Gastroesophageal sphincter (tissue), 4 donors: Measurements from ENCODE around the gene SOX21. TPM values are rescaled to one million over a fixed set of nuclear protein-coding genes. Genes with fewer than 3 reads are reported as not detected.
"Not testable (repeated sequence)": the region's sequence is repeated elsewhere in the genome, so short reads cannot be mapped to it uniquely, and the experiment has no call there.

Source experiments
- ATAC-seq: fragments of 150-250 bp; one replicate; pipeline ENCODE4 v1.9.1; 2016; ENCODE audit warnings: mild to moderate bottlenecking, moderate library complexity
- H3K27ac ChIP-seq, 4 donors: fragments of 200-600 bp; sonication (generic) in 3 of 4; 1 replicate in 3 of 4; 2 replicates in 1 of 4; pipeline ENCODE4 v1.5.1; 2016 to 2019
- H3K27me3 ChIP-seq: fragments of 200-600 bp; sonication (generic); one replicate; pipeline ENCODE4 v1.5.1; 2019
- H3K36me3 ChIP-seq, 2 donors: fragments of 200-600 bp; sonication (generic); one replicate each; pipeline ENCODE4 v1.5.1; 2019; ENCODE audit warnings: control low read depth in 1 of 2
- H3K4me1 ChIP-seq, 3 donors: fragments of 200-600 bp; sonication (generic); 1 replicate in 2 of 3; 2 replicates in 1 of 3; pipeline ENCODE4 v1.5.1; 2016 to 2019; ENCODE audit warnings: control low read depth in 2 of 3
- H3K4me3 ChIP-seq, 2 donors: fragments of 200-600 bp; sonication (generic); one replicate each; pipeline ENCODE4 v1.5.1; 2019; ENCODE audit warnings: mild to moderate bottlenecking in 1 of 2, moderate library complexity in 1 of 2
- H3K9me3 ChIP-seq, 3 donors: fragments of 200-600 bp; sonication (generic); one replicate each; pipeline ENCODE4 v1.5.1; 2017 to 2019; ENCODE audit warnings: control low read depth in 2 of 3
- CTCF ChIP-seq, 4 experiments: fragments of 200-600 bp in 2 of 4; fragments of 450-650 bp in 2 of 4; sonication (generic) in 1 of 4; IDR thresholded peaks; one replicate each; pipeline ENCODE4 v1.5.1; 2017 to 2019; ENCODE audit warnings: antibody characterized with exemption in 4 of 4, mild to moderate bottlenecking in 2 of 4, moderate library complexity in 2 of 4
- EP300 ChIP-seq: sonication (generic); formaldehyde crosslinking; IDR thresholded peaks from one replicate; pipeline ENCODE4 v1.6.1; 2017; ENCODE audit warnings: antibody characterized with exemption, mild to moderate bottlenecking
- POLR2A ChIP-seq, 2 donors: fragments of 450-650 bp; IDR thresholded peaks; one replicate each; pipeline ENCODE4 v1.6.1; 2017; ENCODE audit warnings: antibody characterized with exemption in 2 of 2, mild to moderate bottlenecking in 2 of 2, moderate library complexity in 1 of 2
- POLR2AphosphoS5 ChIP-seq: sonication (generic); formaldehyde crosslinking; IDR thresholded peaks from one replicate; pipeline ENCODE4 v1.6.1; 2017; ENCODE audit warnings: antibody characterized with exemption
- WGBS, 2 donors: methylation state at CpG; one replicate each; pipeline ENCODE4 v1.1.5; 2018; ENCODE audit warnings: low coverage in 1 of 2; 5-methylcytosine and 5-hydroxymethylcytosine counted together
- total RNA-seq, 4 donors: library from RNA; depleted of rRNA; stranded (reverse); fragments of >200 nt; gene quantifications; one replicate each; pipeline ENCODE4 v1.1.0, GENCODE V29; 2016

The SOX21 gene
- total RNA-seq, 4 donors from 2014 or later: 0.47 to 0.59 TPM; not detected in 2

DNA sequence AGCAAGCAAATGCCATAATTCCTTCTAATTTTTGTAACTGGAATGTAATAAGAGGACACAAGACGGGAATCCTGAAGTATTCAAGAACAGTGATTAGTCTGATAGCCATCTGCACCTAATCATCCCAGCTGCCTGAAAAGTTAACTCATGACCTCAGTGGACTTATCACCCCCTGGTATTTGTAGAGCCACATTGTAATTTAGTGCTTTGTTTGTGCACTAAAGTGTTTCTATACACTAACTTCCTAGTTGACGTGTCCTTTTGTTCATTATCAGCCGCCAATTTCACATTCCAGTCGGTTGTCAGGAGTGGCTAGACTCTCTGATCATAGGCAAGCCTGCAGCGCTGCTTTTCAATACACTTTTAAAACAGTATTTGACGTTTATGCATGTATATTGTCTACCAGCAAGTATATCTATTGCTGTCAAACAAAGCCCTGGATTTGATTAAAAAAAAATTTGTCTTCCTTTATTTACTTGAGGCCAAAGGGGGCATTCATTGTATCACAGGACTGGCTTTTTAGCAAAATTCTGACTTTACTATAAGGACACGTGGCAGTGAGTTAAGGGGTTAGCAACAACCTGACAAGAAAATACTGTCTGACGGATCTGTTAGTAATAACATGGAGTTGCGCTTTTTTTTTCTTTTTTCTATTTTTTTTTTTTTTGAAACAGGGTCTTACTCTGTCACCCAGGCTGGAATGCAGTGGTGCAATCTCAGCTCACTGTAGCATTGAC is 10.4 kb upstream of the SOX21 start:
- no peak for ATAC-seq
- peaks cover 55% of the 10 kb centered on the region for H3K27me3 ChIP-seq
- no peak overlapping the region for H3K27ac ChIP-seq
- H3K9me3 ChIP-seq: peaks cover 0 to 10% (median 0%) of the 10 kb centered on the region in 3 donors
- H3K4me1 ChIP-seq: no peaks in the 10 kb centered on the region
- 33 to 35% methylated on average over 9 of the region's 9 CpGs for WGBS, 2 donors
- H3K4me3 ChIP-seq: no peak overlapping the region
- TF ChIP-seq EP300: no peak
- TF ChIP-seq POLR2A (IDR thresholded peaks at IDR 0.05): no peak
- no peak for TF ChIP-seq CTCF (IDR thresholded peaks at IDR 0.05)
- no peak for TF ChIP-seq POLR2AphosphoS5
- H3K36me3 ChIP-seq: no peaks in the 10 kb centered on the region

DNA sequence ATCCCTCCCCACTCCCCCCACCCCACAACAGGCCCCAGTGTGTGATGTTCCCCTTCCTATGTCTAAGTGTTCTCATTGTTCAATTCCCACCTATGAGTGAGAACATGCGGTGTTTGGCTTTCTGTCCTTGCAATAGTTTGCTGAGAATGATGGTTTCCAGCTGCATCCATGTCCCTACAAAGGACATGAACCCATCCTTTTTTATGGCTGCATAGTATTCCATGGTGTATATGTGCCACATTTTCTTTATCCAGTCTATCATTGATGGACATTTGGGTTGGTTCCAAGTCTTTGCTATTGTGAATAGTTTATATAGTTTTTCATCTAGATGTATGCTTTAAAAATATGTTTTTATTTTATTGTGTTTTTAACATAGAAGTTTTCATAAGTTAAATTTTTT is 6.4 kb upstream of the SOX21 start:
- not testable (repeated sequence) for H3K4me3 ChIP-seq, H3K27ac ChIP-seq, ATAC-seq, H3K9me3 ChIP-seq, H3K4me1 ChIP-seq, H3K36me3 ChIP-seq
- H3K27me3 ChIP-seq: peaks cover 81% of the 10 kb centered on the region
- 100% methylated on average over 1 of the region's 1 CpG; no CpG with 5 or more reads in 1 of the 2 donors for WGBS, 2 donors

GRCh38 chr13:94717916-94718315 is 5.6 kb upstream of the SOX21 start:
- TF ChIP-seq CTCF (IDR thresholded peaks at IDR 0.05) (no peak), EP300 (no peak), POLR2A (IDR thresholded peaks at IDR 0.05) (no peak), POLR2AphosphoS5 (no peak)
- H3K27ac ChIP-seq: no peak overlapping the region
- H3K36me3 ChIP-seq: no peaks in the 10 kb centered on the region
- H3K4me3 ChIP-seq: no peak overlapping the region
- peaks cover 0 to 8% (median 4%) of the 10 kb centered on the region in 3 donors for H3K4me1 ChIP-seq
- ATAC-seq: no peak
- H3K27me3 ChIP-seq: peaks cover 81% of the 10 kb centered on the region
- 80 to 87% methylated on average over 3 of the region's 4 CpGs for WGBS, 2 donors
- H3K9me3 ChIP-seq: no peaks in the 10 kb centered on the region

- Histone ChIP-seq H3K27me3 (peaks cover 82% of the 10 kb centered on the region), H3K9me3 (no peaks in the 10 kb centered on the region)
- ATAC-seq: no peak
Observed at GRCh38 chr13:94716016-94716415, 3.7 kb upstream of the SOX21 start.

DNA sequence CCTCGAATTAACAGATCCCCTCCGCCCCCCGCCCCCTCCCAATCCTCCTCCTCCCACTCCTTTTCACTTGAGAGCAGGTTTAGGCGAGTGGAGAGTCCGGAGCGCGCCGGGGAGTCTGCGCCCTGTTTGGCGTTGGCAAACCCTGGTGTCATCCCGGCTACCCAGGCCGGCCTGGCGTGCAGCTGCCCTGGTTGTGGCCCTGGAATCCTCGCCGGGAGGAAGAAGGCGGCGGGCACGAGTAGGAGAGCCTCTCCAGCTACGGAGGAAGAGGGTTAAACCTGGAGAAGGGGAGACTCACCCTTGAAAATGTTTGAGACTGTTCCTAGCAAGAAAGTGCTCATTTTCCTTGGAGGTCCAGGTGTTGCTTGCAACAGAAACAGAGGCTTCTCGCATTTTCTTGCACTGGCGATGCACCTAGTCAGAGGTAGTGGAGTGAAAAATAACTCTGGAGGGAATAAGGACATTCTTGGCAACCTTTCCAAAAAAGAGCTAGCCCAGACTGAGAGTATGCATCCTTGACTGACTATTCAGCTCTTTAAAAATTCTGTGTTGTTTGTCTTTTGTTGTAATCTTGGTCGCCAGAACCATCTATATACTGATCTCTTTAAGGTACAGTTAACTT is 1.3 kb upstream of the SOX21 start:
- ATAC-seq: no peak
- peaks cover 93% of the 10 kb centered on the region for H3K27me3 ChIP-seq
- TF ChIP-seq POLR2AphosphoS5 (no peak), EP300 (no peak), CTCF (IDR thresholded peaks at IDR 0.05) (no peak), POLR2A (IDR thresholded peaks at IDR 0.05) (no peak)
- H3K9me3 ChIP-seq: no peaks in the 10 kb centered on the region
- H3K36me3 ChIP-seq: no peaks in the 10 kb centered on the region
- no peak overlapping the region for H3K27ac ChIP-seq
- 28 to 57% methylated on average over 1 to 4 of the region's 22 CpGs for WGBS, 2 donors
- peaks cover 0 to 33% (median 22%) of the 10 kb centered on the region in 3 donors for H3K4me1 ChIP-seq
- no peak overlapping the region for H3K4me3 ChIP-seq

More at GRCh38 chr13:94716016-94716415, 3.7 kb upstream of the SOX21 start:
- peaks cover 0 to 27% (median 18%) of the 10 kb centered on the region in 3 donors for H3K4me1 ChIP-seq
- no peak overlapping the region for H3K4me3 ChIP-seq
- TF ChIP-seq POLR2A (IDR thresholded peaks at IDR 0.05): no peak
- no peak for TF ChIP-seq EP300
- no peak for TF ChIP-seq CTCF (IDR thresholded peaks at IDR 0.05)
- no peak for TF ChIP-seq POLR2AphosphoS5
- no peaks in the 10 kb centered on the region for H3K36me3 ChIP-seq
- no peak overlapping the region for H3K27ac ChIP-seq
- WGBS, 2 donors: 44 to 60% methylated on average over 5 of the region's 5 CpGs
